ENCODE data around the gene ZNF821.

GRCh38 chr16:71896764-71897368, 12.9 kb upstream of the ZNF821 start:
- no peak for TF ChIP-seq PBX3 (IDR thresholded peaks at IDR 0.05)
- no peak for TF ChIP-seq CTCF (IDR thresholded peaks at IDR 0.05)
- no peak for TF ChIP-seq NRF1 (IDR thresholded peaks at IDR 0.05; ENCODE audit: low read depth, low read length)
- no peak for TF ChIP-seq RAD21 (IDR thresholded peaks at IDR 0.05; ENCODE audit: low read length)
- no peak for TF ChIP-seq EP300 (IDR thresholded peaks at IDR 0.05; ENCODE audit: borderline replicate concordance in 1 of 2, low read depth in 1 of 2, low read length in 1 of 2)

Measured in SK-N-SH (cell line).